Natural killer cell (primary cell): ENCODE data around the gene CRAMP1. TPM values are rescaled to one million over a fixed set of nuclear protein-coding genes. Genes with fewer than 3 reads are reported as not detected.

ENCODE experiments used
- ATAC-seq, 3 donors: fragments of 150-1000 bp in 2 of 3; fragments of 200-7000 bp in 1 of 3; cut with Tn5 transposase; 1 replicate in 1 of 3; 2 replicates in 2 of 3; pipeline ENCODE4 v1.10.0; 2021; ENCODE audit warnings: mild to moderate bottlenecking in 2 of 3, moderate library complexity in 2 of 3
- DNase-seq, 2 donors: peaks; one replicate each; pipeline versions ENCODE4 v3.0.0 to v3.0.0-alpha.2; 2013 to 2021; ENCODE audit warnings: mixed read lengths in 1 of 2
- H3K27ac ChIP-seq: one replicate; pipeline ENCODE4 v1.5.1; 2013; ENCODE audit warnings: mild to moderate bottlenecking, low read length
- H3K27me3 ChIP-seq: one replicate; pipeline ENCODE4 v1.6.1; 2013; ENCODE audit warnings: low read length; ENCODE audit not compliant: control insufficient read depth, insufficient read depth
- H3K36me3 ChIP-seq: one replicate; pipeline ENCODE4 v1.6.1; 2013; ENCODE audit warnings: low read length; ENCODE audit not compliant: control insufficient read depth, insufficient read depth
- H3K4me1 ChIP-seq: one replicate; pipeline ENCODE4 v1.6.1; 2013; ENCODE audit warnings: low read length; ENCODE audit not compliant: control insufficient read depth, insufficient read depth
- H3K4me3 ChIP-seq: one replicate; pipeline ENCODE4 v1.5.1; 2013; ENCODE audit warnings: low read length
- H3K9me3 ChIP-seq: one replicate; pipeline ENCODE4 v1.6.1; 2013; ENCODE audit warnings: low read length; ENCODE audit not compliant: control insufficient read depth, insufficient read depth
- H3K27ac Mint-ChIP-seq, 2 donors: one replicate each; pipeline ENCODE4 v1.8.0; 2022; ENCODE audit warnings: mild to moderate bottlenecking in 2 of 2, mixed read lengths in 2 of 2, moderate library complexity in 1 of 2
- H3K27me3 Mint-ChIP-seq, 2 donors: one replicate each; pipeline ENCODE4 v1.8.0; 2022; ENCODE audit warnings: low read depth in 2 of 2, mixed read lengths in 2 of 2
- H3K36me3 Mint-ChIP-seq: one replicate; pipeline ENCODE4 v1.8.0; 2022; ENCODE audit warnings: mixed read lengths
- H3K4me1 Mint-ChIP-seq, 2 donors: one replicate each; pipeline ENCODE4 v1.8.0; 2022; ENCODE audit warnings: mixed read lengths in 2 of 2
- H3K4me3 Mint-ChIP-seq: one replicate; pipeline ENCODE4 v1.8.0; 2022; ENCODE audit warnings: mild to moderate bottlenecking, moderate library complexity, mixed read lengths
- H3K9me3 Mint-ChIP-seq, 2 donors: one replicate each; pipeline ENCODE4 v1.8.0; 2022; ENCODE audit warnings: mixed read lengths in 2 of 2
- WGBS: methylation state at CpG from one replicate; pipeline ENCODE4 v1.1.7; 2013; ENCODE audit warnings: missing lambda C conversion rate; ENCODE audit not compliant: insufficient coverage; 5-methylcytosine and 5-hydroxymethylcytosine counted together
- intact Hi-C: fragments of 100-400 bp; cut with micrococcal nuclease; formaldehyde crosslinking; loops from one replicate; pipeline ENCODE4 v1.14.2; 2022
- total RNA-seq, 4 donors: library from RNA; stranded (reverse); fragments of 120-200 nt in 1 of 4; gene quantifications; one replicate each; pipeline versions ENCODE4 v1.2.3 to v1.2.4, GENCODE V29; 2013 to 2022
- TF ChIP-seq, protein P1 (sequence below): fragments of 200-600 bp; IDR thresholded peaks from one replicate; pipeline ENCODE4 v1.8.0; 2022; ENCODE audit warnings: antibody characterized with exemption

Gene CRAMP1
- total RNA-seq, 3 donors from 2014 or later (not counting 1 experiment from before 2014, with no cell fraction given): 47.8 to 49.8 (median 49.6) TPM

DNA sequence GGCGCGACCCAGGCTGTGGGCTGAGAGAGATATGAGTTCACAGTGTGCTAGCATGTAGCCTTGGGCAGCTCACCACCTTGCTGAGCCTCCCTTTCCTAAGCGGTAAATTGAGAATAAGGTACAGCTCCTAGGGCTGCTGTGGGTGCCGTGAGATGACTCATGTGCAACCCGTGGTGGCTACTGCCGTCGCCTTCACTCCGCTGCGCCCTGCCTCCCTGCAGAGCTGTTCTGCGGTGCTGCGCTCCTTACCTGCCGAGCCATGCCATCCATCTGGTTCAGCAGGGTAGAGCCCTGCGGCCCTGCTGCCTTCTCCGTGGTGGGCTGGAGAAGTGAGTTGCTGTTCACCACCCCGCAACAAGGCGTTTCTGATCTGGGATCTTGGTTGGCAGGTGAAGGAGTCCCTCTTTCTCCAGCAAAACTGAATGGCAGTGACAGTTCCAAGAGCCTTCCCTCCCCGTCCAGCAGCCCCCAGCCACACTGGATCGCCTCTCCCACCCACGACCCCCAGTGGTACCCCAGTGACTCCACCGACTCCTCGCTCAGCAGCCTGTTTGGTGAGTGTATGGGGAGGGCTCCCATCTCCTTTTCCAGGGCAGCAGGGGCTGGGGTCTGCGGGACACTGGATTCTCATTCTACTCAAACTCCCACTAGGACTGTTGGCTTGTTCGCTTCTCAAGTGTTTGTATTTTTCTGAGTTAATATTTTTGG lies 56.6 kb downstream of the CRAMP1 start:
- Mint-ChIP-seq H3K4me3 (no peak overlapping the region), H3K4me1 (no peaks in the 10 kb centered on the region), H3K27ac (no peak overlapping the region), H3K27me3 (no peaks in the 10 kb centered on the region), H3K36me3 (peaks cover 11% of the 10 kb centered on the region), H3K9me3 (no peaks in the 10 kb centered on the region)
- Histone ChIP-seq H3K27me3 (no peaks in the 10 kb centered on the region), H3K4me3 (no peak overlapping the region), H3K4me1 (no peaks in the 10 kb centered on the region), H3K36me3 (peaks cover 81% of the 10 kb centered on the region), H3K27ac (no peak overlapping the region), H3K9me3 (no peaks in the 10 kb centered on the region)
- WGBS: 93% methylated on average over 18 of the region's 23 CpGs
- ATAC-seq (no peak), DNase-seq (no peak)
- intact Hi-C loops: no loop called here
- TF ChIP-seq, protein P1, sequence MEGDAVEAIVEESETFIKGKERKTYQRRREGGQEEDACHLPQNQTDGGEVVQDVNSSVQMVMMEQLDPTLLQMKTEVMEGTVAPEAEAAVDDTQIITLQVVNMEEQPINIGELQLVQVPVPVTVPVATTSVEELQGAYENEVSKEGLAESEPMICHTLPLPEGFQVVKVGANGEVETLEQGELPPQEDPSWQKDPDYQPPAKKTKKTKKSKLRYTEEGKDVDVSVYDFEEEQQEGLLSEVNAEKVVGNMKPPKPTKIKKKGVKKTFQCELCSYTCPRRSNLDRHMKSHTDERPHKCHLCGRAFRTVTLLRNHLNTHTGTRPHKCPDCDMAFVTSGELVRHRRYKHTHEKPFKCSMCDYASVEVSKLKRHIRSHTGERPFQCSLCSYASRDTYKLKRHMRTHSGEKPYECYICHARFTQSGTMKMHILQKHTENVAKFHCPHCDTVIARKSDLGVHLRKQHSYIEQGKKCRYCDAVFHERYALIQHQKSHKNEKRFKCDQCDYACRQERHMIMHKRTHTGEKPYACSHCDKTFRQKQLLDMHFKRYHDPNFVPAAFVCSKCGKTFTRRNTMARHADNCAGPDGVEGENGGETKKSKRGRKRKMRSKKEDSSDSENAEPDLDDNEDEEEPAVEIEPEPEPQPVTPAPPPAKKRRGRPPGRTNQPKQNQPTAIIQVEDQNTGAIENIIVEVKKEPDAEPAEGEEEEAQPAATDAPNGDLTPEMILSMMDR: no peak

DNA sequence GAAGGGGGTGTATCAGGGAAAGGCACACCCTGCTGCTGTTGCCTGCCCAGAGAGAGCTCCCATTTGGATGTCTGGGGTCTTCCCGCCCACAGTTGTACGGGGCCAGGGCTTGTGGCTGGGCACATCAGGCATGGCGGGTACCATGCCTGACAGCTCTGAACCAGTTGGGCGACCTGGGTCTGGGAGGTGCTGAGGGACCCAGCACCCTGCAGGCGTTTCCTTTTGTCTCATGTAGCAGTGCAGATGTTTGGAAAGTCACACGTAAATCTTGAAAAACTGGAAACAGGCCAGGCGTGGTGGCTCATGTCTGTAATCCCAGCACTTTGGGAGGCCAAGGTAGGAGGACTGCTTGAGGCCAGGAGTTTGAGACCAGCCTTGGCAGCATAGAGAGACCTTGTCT lies 57.5 kb downstream of the CRAMP1 start:
- H3K4me3 Mint-ChIP-seq: no peak overlapping the region
- peaks cover 11% of the 10 kb centered on the region for H3K36me3 Mint-ChIP-seq
- H3K4me1 ChIP-seq: no peaks in the 10 kb centered on the region
- TF ChIP-seq, protein P1: no peak
- no peaks in the 10 kb centered on the region for H3K27me3 ChIP-seq
- DNase-seq (no peak), ATAC-seq (no peak)
- no peaks in the 10 kb centered on the region for H3K27me3 Mint-ChIP-seq
- 95% methylated on average over 7 of the region's 7 CpGs for WGBS
- intact Hi-C loops: loop anchor here (10.0 kb wide), 1 partner anchor 55 kb away; the partner anchor contains the start of genes CRAMP1 and IFT140
- no peak overlapping the region for H3K27ac Mint-ChIP-seq
- peaks cover 86% of the 10 kb centered on the region for H3K36me3 ChIP-seq
- H3K4me1 Mint-ChIP-seq: no peaks in the 10 kb centered on the region
- H3K4me3 ChIP-seq: no peak overlapping the region
- H3K27ac ChIP-seq: no peak overlapping the region
- no peaks in the 10 kb centered on the region for H3K9me3 Mint-ChIP-seq
- H3K9me3 ChIP-seq: no peaks in the 10 kb centered on the region

DNA sequence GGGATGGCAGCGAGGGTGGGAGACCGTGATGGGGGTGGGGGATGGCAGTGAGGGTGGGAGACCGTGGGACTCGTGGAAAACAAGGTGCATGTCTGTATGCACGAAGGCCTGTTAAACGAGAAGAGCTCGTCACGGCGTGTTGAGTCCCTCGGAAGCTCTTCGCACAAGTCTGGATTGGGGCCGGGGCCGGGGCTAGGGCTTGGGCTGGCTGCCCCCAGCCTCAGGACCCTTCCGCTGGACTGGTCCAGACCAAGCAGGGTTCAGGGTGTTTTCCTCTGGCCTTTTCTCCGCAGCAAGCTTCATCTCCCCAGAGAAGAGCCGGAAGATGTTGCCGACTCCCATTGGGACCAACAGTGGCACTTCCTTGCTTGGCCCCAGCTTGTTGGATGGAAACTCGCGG lies 58.2 kb downstream of the CRAMP1 start:
- no peak overlapping the region for H3K27ac Mint-ChIP-seq
- no peaks in the 10 kb centered on the region for H3K27me3 Mint-ChIP-seq
- H3K4me1 Mint-ChIP-seq: no peaks in the 10 kb centered on the region
- H3K4me1 ChIP-seq: no peaks in the 10 kb centered on the region
- H3K27ac ChIP-seq: no peak overlapping the region
- 97% methylated on average over 19 of the region's 19 CpGs for WGBS
- TF ChIP-seq, protein P1: no peak
- H3K36me3 Mint-ChIP-seq: peaks cover 11% of the 10 kb centered on the region
- no peak for DNase-seq
- intact Hi-C loops: loop anchor here (10.0 kb wide), 1 partner anchor 56 kb away; the partner anchor contains the start of genes CRAMP1 and IFT140
- H3K27me3 ChIP-seq: no peaks in the 10 kb centered on the region
- no peak overlapping the region for H3K4me3 ChIP-seq
- H3K4me3 Mint-ChIP-seq: no peak overlapping the region
- H3K36me3 ChIP-seq: peaks cover 82% of the 10 kb centered on the region
- no peak for ATAC-seq
- H3K9me3 Mint-ChIP-seq: no peaks in the 10 kb centered on the region
- H3K9me3 ChIP-seq: no peaks in the 10 kb centered on the region
